WTC11 (cell line): Measurements from ENCODE around the gene YPEL4. TPM values are rescaled to one million over a fixed set of nuclear protein-coding genes. Genes with fewer than 3 reads are reported as not detected.
A peak's percentile ranks its signal among the peaks of the same experiment; 100 is the strongest.

Experiments used
- AFF4 ChIP-seq: sonication (generic); formaldehyde crosslinking; IDR thresholded peaks from 2 replicates; pipeline ENCODE4 v1.8.1; 2023; ENCODE audit warnings: mild to moderate bottlenecking, missing genetic modification reagents, borderline replicate concordance
- CREM ChIP-seq: sonication (generic); formaldehyde crosslinking; IDR thresholded peaks from 2 replicates; pipeline ENCODE4 v1.8.1; 2022; ENCODE audit warnings: mild to moderate bottlenecking, missing genetic modification reagents, moderate library complexity
- E2F1 ChIP-seq: sonication (generic); formaldehyde crosslinking; IDR thresholded peaks from 2 replicates; pipeline ENCODE4 v1.8.0; 2022; ENCODE audit warnings: mild to moderate bottlenecking, missing genetic modification reagents
- E2F4 ChIP-seq: sonication (generic); formaldehyde crosslinking; IDR thresholded peaks from 2 replicates; pipeline ENCODE4 v1.8.1; 2022; ENCODE audit warnings: low read depth, mild to moderate bottlenecking, moderate library complexity, missing genetic modification reagents, borderline replicate concordance
- E2F5 ChIP-seq: sonication (generic); formaldehyde crosslinking; IDR thresholded peaks from 2 replicates; pipeline ENCODE4 v1.8.1; 2022; ENCODE audit warnings: mild to moderate bottlenecking, moderate library complexity, missing genetic modification reagents
- EMX1 ChIP-seq: fragments of 250-450 bp; sonication (Bioruptor Pico); IDR thresholded peaks from 2 replicates; pipeline ENCODE4 v1.8.0; 2021; ENCODE audit warnings: mild to moderate bottlenecking
- ERG ChIP-seq: fragments of 250-450 bp; sonication (Bioruptor Pico); IDR thresholded peaks from 2 replicates; pipeline ENCODE4 v1.8.0; 2021; ENCODE audit warnings: mild to moderate bottlenecking
- ETV6 ChIP-seq: sonication (generic); formaldehyde crosslinking; IDR thresholded peaks from 2 replicates; pipeline ENCODE4 v1.8.1; 2022; ENCODE audit warnings: mild to moderate bottlenecking, missing genetic modification reagents
- JAZF1 ChIP-seq: fragments of 250-450 bp; sonication (Bioruptor Pico); IDR thresholded peaks from 2 replicates; pipeline ENCODE4 v1.9.0; 2021; ENCODE audit warnings: moderate library complexity, mild to moderate bottlenecking, inconsistent platforms
- KAT7 ChIP-seq: sonication (generic); formaldehyde crosslinking; IDR thresholded peaks from 2 replicates; pipeline ENCODE4 v1.8.1; 2023; ENCODE audit warnings: missing genetic modification reagents, mild to moderate bottlenecking, borderline replicate concordance
- MLX ChIP-seq: sonication (generic); formaldehyde crosslinking; IDR thresholded peaks from 2 replicates; pipeline ENCODE4 v1.8.1; 2023; ENCODE audit warnings: mild to moderate bottlenecking, missing genetic modification reagents, moderate library complexity
- MXD4 ChIP-seq: fragments of 250-450 bp; sonication (Bioruptor Pico); IDR thresholded peaks from 2 replicates; pipeline ENCODE4 v1.8.0; 2021; ENCODE audit warnings: mild to moderate bottlenecking, moderate library complexity, borderline replicate concordance
- NR3C1 ChIP-seq: sonication (generic); formaldehyde crosslinking; conservative IDR thresholded peaks from 2 replicates; pipeline ENCODE4 v1.8.1; 2023; ENCODE audit warnings: low read depth, mild to moderate bottlenecking, missing genetic modification reagents
- OVOL2 ChIP-seq: fragments of 250-450 bp; sonication (Bioruptor Pico); IDR thresholded peaks from 2 replicates; pipeline ENCODE4 v1.9.0; 2021; ENCODE audit warnings: mild to moderate bottlenecking, borderline replicate concordance
- PREB ChIP-seq: sonication (generic); formaldehyde crosslinking; IDR thresholded peaks from 2 replicates; pipeline ENCODE4 v1.8.1; 2022; ENCODE audit warnings: mild to moderate bottlenecking, missing genetic modification reagents, moderate library complexity, borderline replicate concordance
- SMAD3 ChIP-seq: sonication (generic); formaldehyde crosslinking; IDR thresholded peaks from 2 replicates; pipeline ENCODE4 v1.8.0; 2022; ENCODE audit warnings: missing genetic modification reagents, mild to moderate bottlenecking, borderline replicate concordance
- SP1 ChIP-seq: sonication (generic); formaldehyde crosslinking; conservative IDR thresholded peaks from 2 replicates; pipeline ENCODE4 v1.8.1; 2022; ENCODE audit warnings: missing genetic modification reagents
- TCF7 ChIP-seq: sonication (generic); formaldehyde crosslinking; IDR thresholded peaks from 2 replicates; pipeline ENCODE4 v1.8.0; 2022; ENCODE audit warnings: mild to moderate bottlenecking, low read depth, missing genetic modification reagents, moderate library complexity
- ZMAT4 ChIP-seq: fragments of 250-450 bp; sonication (Bioruptor Pico); IDR thresholded peaks from 2 replicates; pipeline ENCODE4 v1.9.0; 2021; ENCODE audit warnings: mild to moderate bottlenecking
- ZNF317 ChIP-seq: sonication (generic); formaldehyde crosslinking; IDR thresholded peaks from 2 replicates; pipeline ENCODE4 v1.8.1; 2023; ENCODE audit warnings: low read depth, mild to moderate bottlenecking, moderate library complexity, missing genetic modification reagents, borderline replicate concordance
- ZNF532 ChIP-seq: fragments of 250-450 bp; sonication (Bioruptor Pico); IDR thresholded peaks from 2 replicates; pipeline ENCODE4 v1.9.0; 2021; ENCODE audit warnings: mild to moderate bottlenecking, borderline replicate concordance
- total RNA-seq: library from RNA; stranded (reverse); gene quantifications from 3 replicates; pipeline ENCODE4 v1.2.3, GENCODE V29; 2021

The YPEL4 gene
- total RNA-seq, 1 experiment from 2014 or later, result 0.15 TPM

- no peak for TF ChIP-seq KAT7 (CRISPR knock-in tag)
- TF ChIP-seq EMX1, result no peak
- TF ChIP-seq MLX (CRISPR knock-in tag), result no peak
- no peak for TF ChIP-seq OVOL2
- TF ChIP-seq TCF7 (CRISPR knock-in tag), result no peak
- peak; percentile 92 for TF ChIP-seq SP1 (CRISPR knock-in tag)
- TF ChIP-seq NR3C1 (CRISPR knock-in tag), result no peak
- no peak for TF ChIP-seq E2F4 (CRISPR knock-in tag)
- no peak for TF ChIP-seq SMAD3 (CRISPR knock-in tag)
- TF ChIP-seq MXD4 (CRISPR knock-in tag), result no peak
- peak; percentile 65; the same call in 1 of the 2 replicates for TF ChIP-seq ETV6
- no peak for TF ChIP-seq E2F1 (CRISPR knock-in tag)
- TF ChIP-seq ZMAT4, result no peak; the same call in 1 of the 2 replicates
- no peak for TF ChIP-seq PREB (CRISPR knock-in tag)
- TF ChIP-seq AFF4, result no peak
- TF ChIP-seq E2F5 (CRISPR knock-in tag), result peak; percentile 74; the same call in 1 of the 2 replicates
- TF ChIP-seq JAZF1 (CRISPR knock-in tag), result no peak
- TF ChIP-seq ZNF532 (CRISPR knock-in tag), result no peak
- TF ChIP-seq ZNF317 (CRISPR knock-in tag), result no peak
- TF ChIP-seq ERG (CRISPR knock-in tag), result no peak
- peak; percentile 77; the same call in 1 of the 2 replicates for TF ChIP-seq CREM (CRISPR knock-in tag)
Measured at GRCh38 chr11:57657194-57658022, 7.7 kb upstream of the YPEL4 start, which contains the start of gene CLP1 (continued).
